Measurements from ENCODE around the gene MET.
"Not testable (repeated sequence)": the region's sequence is repeated elsewhere in the genome, so short reads cannot be mapped to it uniquely, and the experiment has no call there.

MET gene

DNA sequence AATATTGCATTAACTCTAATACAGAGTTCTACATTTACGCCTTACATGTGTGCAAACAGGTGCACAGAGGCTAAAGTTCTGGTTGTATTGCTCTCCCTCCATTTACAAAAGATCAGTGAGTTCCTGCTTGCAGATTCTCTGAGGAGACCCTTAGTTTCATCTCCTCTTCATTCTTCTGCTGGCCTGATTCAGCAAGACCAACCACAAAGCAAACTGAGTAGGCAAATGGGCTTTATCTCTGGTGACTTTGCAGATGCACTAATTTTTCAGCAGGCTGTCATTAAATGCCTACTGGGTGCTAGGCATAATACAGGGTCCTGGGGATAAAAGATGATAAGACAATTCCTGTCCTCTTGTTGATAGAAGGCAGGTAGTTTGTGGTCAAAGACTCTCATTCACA lies 56.4 kb downstream of the MET start:
- DNase-seq = no peak

DNA sequence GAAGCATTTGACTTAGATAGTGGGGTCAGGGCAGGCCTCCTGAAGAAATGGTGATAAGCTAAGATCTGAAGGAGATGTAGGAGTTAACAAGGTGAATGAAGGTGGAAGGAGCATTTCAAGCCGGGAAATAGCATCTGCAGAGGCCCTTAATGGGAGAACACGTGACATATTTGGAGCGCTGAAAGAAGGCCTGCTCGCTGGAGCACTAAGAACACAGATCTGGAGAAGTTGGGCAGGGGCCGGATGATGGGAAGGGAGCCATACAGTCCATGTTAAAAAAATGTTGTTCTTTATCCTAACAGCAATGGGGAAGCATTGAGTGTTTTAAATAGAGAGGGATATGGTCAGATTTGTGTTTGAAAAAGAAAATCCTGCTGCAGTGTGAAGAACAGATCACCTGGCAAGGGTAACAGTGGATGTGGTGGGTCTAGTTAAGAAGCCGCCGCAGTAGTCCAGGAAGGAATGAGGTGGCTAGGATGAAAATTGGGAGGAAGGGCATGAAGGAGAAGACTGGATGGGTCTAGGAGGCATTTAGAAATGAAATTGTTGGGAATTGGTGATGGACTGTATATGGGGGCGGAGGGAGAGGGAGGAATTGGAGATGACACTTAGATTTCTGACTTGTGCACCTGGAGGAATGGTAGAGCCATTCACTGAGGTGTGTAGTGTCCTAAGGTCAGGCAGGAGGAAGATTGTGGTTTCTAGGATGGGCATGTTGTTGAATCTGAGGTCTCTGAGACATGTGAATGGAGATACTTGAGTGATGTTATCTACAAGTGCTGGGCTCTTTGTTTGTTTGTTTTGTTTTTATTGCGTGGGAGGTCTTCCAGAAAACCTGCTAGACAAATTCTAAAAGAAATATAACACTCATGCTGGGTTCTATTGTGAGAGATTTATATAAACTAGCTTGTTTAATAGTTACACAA lies 58.4 kb downstream of the MET start:
- DNase-seq = no peak

DNA sequence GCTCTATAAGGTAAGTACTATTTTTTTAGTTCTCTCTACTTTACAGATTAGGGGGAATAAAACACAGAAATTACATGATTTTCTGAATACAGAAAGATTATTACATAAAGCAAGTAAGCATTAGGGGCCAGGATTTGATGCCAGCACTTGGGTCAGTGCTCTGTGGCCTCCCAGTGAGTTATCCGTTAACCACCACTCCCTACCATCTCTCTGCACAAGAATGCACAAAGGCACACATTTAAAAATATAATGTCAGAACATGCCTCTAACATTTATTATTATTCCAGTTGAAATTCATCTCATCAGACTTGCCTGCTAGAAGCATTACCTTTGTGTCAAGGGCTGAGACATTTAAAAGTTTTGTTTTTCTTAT lies 59.0 kb downstream of the MET start:
- DNase-seq = no peak

GRCh38 chr7:116731445-116732335 lies 59.7 kb downstream of the MET start:
- DNase-seq = no peak

- no peak for DNase-seq
These were observed 61.0 kb downstream of the MET start for GRCh38 chr7:116732788-116733694.

DNA sequence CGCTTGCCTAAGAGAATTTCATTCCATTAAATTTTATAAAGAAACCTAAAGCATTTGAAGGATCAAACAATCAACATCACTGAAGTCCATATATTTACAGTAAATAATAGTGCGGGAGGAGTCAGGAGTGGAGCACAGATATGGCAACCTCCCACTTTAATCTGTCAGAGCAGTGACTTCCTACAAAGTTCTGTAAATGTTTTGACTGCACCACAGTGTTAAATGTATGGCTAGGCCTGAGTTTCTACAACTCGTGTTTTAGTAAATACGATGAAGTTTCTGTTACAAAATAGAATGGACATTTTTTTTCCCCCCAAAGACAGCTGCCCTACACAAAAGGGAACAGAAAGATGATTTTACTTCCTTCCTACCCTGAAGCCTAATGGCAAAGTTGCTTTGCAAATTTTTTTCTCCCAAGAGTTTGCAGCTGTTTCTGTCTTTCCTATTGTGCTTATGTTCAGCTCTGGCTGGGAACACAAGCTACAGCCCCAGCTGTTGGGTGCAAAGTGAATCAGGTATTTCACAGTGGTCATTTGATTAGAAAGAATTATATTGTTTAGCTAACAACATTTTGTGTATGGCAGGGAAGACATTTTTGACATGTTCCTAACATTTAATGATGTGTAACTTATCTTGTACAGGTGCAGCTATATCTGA lies 62.1 kb downstream of the MET start:
- DNase-seq = no peak

- no peak for DNase-seq
These were observed 62.7 kb downstream of the MET start for GRCh38 chr7:116734710-116735109.

- no peak for DNase-seq
These were observed 65.1 kb downstream of the MET start for GRCh38 chr7:116736927-116737715.

- no peak for DNase-seq
These were observed 66.4 kb downstream of the MET start for GRCh38 chr7:116738378-116738777.

DNA sequence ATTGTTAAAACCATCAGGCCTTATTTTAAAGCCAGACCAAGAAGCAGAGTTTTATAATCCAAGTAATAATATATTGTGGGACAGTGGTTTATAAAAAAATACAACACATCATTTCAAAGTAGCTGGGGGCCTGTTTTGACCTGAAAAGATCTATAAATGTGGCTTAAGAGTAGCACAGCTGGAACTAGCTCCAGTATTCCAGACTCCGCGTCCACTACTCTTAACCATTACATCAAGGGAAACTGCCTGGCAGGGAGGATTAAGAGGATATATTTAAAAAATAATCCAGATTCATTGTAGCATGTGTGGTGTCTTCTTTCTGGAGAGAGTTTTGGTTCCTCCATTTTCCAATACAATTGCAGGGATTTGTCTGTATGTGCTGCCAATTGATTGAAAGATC lies 67.3 kb downstream of the MET start:
- no peak for DNase-seq

GRCh38 chr7:116740231-116740630 lies 68.2 kb downstream of the MET start:
- DNase-seq = no peak

DNA sequence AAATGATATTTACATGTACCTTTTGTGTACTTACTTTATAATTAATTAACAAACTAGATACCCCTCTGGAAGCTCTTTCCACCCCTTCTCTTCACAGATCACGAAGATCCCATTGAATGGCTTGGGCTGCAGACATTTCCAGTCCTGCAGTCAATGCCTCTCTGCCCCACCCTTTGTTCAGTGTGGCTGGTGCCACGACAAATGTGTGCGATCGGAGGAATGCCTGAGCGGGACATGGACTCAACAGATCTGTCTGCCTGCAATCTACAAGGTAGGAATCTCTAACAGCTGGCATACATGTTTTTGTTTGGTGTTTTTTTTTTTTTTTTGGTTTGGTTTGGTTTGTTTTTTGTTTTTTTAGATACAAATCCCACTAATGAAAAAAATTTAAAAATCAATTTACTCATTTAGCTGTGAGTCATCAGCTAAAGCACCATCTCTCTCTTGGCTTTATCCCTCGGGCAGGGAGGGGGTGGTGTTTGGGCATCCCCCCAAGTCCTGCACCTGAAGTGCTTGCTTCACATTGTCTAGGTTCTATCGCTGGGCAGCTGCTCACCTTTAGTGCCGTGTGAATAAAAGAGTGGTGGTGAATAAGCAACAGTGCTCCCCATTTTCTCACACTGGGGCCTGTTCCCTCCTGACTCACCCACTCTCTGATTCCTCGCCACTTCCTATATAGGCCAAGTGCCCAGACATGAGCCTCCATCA lies 68.9 kb downstream of the MET start:
- DNase-seq = no peak

- no peak for DNase-seq
These were observed 69.8 kb downstream of the MET start for GRCh38 chr7:116741625-116742316.

DNA sequence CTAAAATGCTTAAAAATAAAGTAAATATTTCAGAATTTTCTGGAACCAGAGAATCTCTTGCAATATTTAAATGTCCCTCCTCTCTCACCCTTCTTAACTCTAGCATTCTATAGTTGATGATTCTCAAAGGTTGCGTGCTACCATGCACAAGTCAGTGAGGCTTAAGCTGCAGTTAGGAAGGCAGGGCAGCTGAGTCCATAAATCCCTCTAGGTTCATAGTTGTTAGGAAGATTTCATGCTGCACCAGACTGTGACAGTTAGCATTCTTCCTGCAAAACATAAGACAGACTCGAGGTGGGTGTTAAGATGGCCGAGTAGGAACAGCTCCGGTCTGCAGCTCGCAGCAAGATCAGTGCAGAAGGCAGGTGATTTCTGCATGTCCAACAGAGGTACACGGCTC lies 70.6 kb downstream of the MET start:
- DNase-seq = no peak

DNA sequence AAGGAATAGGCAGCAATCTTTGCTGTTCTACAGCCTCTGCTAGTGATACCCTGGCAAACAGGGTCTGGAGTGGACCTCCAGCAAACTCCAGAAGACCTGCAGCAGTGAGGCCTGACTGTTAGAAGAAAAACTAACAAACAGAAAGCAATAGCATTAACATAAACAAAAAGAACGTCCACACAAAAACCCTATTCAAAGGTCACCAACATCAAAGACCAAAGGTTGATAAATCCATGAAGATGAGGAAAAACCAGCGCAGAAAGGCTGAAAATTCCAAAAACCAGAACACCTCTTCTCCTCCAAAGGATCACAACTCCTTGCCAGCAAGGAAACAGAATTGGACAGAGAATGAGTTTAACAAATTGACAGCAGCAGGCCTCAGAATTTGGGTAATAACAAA lies 71.8 kb downstream of the MET start:
- not testable (repeated sequence) for DNase-seq

GRCh38 chr7:116746388-116746787 lies 74.4 kb downstream of the MET start:
- DNase-seq = not testable (repeated sequence)

DNA sequence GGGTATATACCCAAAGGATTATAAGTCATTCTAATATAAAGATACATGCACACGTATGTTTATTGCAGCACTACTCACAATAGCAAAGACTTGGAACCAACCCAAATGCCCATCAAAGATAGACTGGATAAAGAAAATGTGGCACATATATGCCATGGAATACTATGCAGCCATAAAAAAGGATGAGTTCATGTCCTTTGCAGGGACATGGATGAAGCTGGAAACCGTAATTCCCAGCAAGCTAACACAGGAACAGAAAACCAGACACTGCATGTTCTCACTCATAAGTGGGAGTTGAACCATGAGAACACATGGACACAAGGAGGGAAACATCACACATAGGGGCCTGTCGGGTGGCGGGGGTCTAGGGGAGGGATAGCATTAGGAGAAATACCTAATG lies 79.1 kb downstream of the MET start:
- not testable (repeated sequence) for DNase-seq

GRCh38 chr7:116752305-116753074 lies 80.5 kb downstream of the MET start:
- DNase-seq = no peak

- no peak for DNase-seq
These were observed 81.1 kb downstream of the MET start for GRCh38 chr7:116753130-116753529.

Measured in NCI-H1417 treated with DMSO at 0.1 percent for 48 hours (cell line).